K562 (cell line): ENCODE data around the gene FRMD4A.

ENCODE experiments used
- BRD4 ChIP-seq: fragments of 200-600 bp; sonication (generic); IDR thresholded peaks from 2 replicates; pipeline ENCODE4 v1.6.1; 2017; ENCODE audit warnings: inconsistent platforms
- CHD2 ChIP-seq: IDR thresholded peaks from 2 replicates; pipeline ENCODE4 v1.6.1; 2011; ENCODE audit warnings: low read depth, low read length
- CTCF ChIP-seq, 3 experiments: IDR thresholded peaks in 2 of 3; conservative IDR thresholded peaks in 1 of 3; 2 replicates each; pipeline ENCODE4 v1.5.1; 2011 to 2012; ENCODE audit warnings: low read length in 3 of 3, mild to moderate bottlenecking in 3 of 3, control low read depth in 2 of 3, improper control_type of control experiment in 1 of 3, inconsistent platforms in 1 of 3, low read depth in 1 of 3, mixed read lengths in 1 of 3, moderate library complexity in 1 of 3; ENCODE audit not compliant: insufficient read depth in 2 of 3
- ESRRA ChIP-seq: fragments of 450-650 bp; IDR thresholded peaks from 2 replicates; pipeline ENCODE4 v1.6.1; 2014; ENCODE audit warnings: low read depth, mild to moderate bottlenecking, moderate library complexity, borderline replicate concordance
- MXI1 ChIP-seq: IDR thresholded peaks from 2 replicates; pipeline ENCODE4 v1.6.1; 2011; ENCODE audit warnings: low read depth, mild to moderate bottlenecking, improper control_type of control experiment, low read length
- RAD21 ChIP-seq, 2 experiments: fragments of 250-450 bp in 1 of 2; fragments of 450-650 bp in 1 of 2; sonication (Bioruptor Pico) in 1 of 2; formaldehyde crosslinking in 1 of 2; IDR thresholded peaks in 1 of 2; conservative IDR thresholded peaks in 1 of 2; 2 replicates each; pipeline versions ENCODE4 v1.4.0 to v1.8.0; 2020 to 2022; ENCODE audit warnings: mild to moderate bottlenecking in 2 of 2, moderate library complexity in 1 of 2
- REST ChIP-seq, 2 experiments: fragments of 450-650 bp; formaldehyde crosslinking in 1 of 2; IDR thresholded peaks; 2 replicates each; pipeline versions ENCODE4 v1.4.0 to v1.6.1; 2014 to 2020; ENCODE audit warnings: mild to moderate bottlenecking in 2 of 2, borderline replicate concordance in 1 of 2, low read depth in 1 of 2
- TCF7 ChIP-seq: sonication (generic); IDR thresholded peaks from 2 replicates; pipeline ENCODE4 v1.6.1; 2016; ENCODE audit warnings: antibody characterized with exemption, borderline replicate concordance
- ZKSCAN8 ChIP-seq: fragments of 200-800 bp; sonication (Bioruptor generic); IDR thresholded peaks from 2 replicates; pipeline ENCODE4 v1.6.1; 2016; ENCODE audit warnings: missing genetic modification characterization, missing compliant biosample characterization
- ZNF407 ChIP-seq: fragments of 450-650 bp; IDR thresholded peaks from 2 replicates; pipeline ENCODE4 v1.6.1; 2016; ENCODE audit warnings: low read depth
- TF ChIP-seq, protein P1 (sequence below): fragments of 250-450 bp; sonication (Bioruptor Pico); IDR thresholded peaks from 2 replicates; pipeline ENCODE4 v1.5.0; 2022; ENCODE audit warnings: mild to moderate bottlenecking

GRCh38 chr10:13758756-13759155 is 572.0 kb downstream of the FRMD4A start:
- TF ChIP-seq ZKSCAN8 (CRISPR knock-in tag) (no peak), MXI1 (no peak), TCF7 (no peak), RAD21 (CRISPR knock-in tag; conservative IDR thresholded peaks at IDR 0.05 in 1 of 2, IDR thresholded peaks at IDR 0.05 in 1 of 2) (no peak), REST (IDR thresholded peaks at IDR 0.05; ENCODE audit: borderline replicate concordance) (no peak), REST (CRISPR knock-in tag; IDR thresholded peaks at IDR 0.05; ENCODE audit: low read depth) (no peak), BRD4 (no peak), CHD2 (no peak), ZNF407 (no peak), CTCF (IDR thresholded peaks at IDR 0.05 in 2 of 3, conservative IDR thresholded peaks at IDR 0.05 in 1 of 3; ENCODE audit: insufficient read depth in 2 of 3, low read depth in 1 of 3, low read length in 3 of 3) (no peak), ESRRA (no peak)
- TF ChIP-seq, protein P1, sequence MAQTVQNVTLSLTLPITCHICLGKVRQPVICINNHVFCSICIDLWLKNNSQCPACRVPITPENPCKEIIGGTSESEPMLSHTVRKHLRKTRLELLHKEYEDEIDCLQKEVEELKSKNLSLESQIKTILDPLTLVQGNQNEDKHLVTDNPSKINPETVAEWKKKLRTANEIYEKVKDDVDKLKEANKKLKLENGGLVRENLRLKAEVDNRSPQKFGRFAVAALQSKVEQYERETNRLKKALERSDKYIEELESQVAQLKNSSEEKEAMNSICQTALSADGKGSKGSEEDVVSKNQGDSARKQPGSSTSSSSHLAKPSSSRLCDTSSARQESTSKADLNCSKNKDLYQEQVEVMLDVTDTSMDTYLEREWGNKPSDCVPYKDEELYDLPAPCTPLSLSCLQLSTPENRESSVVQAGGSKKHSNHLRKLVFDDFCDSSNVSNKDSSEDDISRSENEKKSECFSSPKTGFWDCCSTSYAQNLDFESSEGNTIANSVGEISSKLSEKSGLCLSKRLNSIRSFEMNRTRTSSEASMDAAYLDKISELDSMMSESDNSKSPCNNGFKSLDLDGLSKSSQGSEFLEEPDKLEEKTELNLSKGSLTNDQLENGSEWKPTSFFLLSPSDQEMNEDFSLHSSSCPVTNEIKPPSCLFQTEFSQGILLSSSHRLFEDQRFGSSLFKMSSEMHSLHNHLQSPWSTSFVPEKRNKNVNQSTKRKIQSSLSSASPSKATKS (CRISPR knock-in tag) = no peak
